T-helper 9 cell (primary cell): ENCODE data around the gene PODN.

Experiments
- DNase-seq: peaks from one replicate; pipeline ENCODE4 v3.0.0-alpha.2; 2020

The PODN gene

GRCh38 chr1:53091841-53092645 lies 30.0 kb downstream of the PODN start:
- DNase-seq = no peak

- no peak for DNase-seq
These were observed 30.8 kb downstream of the PODN start for GRCh38 chr1:53092659-53093450.

GRCh38 chr1:53093451-53093754 lies 31.4 kb downstream of the PODN start:
- DNase-seq = no peak

GRCh38 chr1:53093778-53094532 lies 31.9 kb downstream of the PODN start:
- DNase-seq = no peak

GRCh38 chr1:53094533-53094919 lies 32.5 kb downstream of the PODN start:
- no peak for DNase-seq

GRCh38 chr1:53104289-53104913 lies 42.4 kb downstream of the PODN start:
- DNase-seq = no peak

- no peak for DNase-seq
These were observed 45.1 kb downstream of the PODN start for GRCh38 chr1:53107090-53107489.

- no peak for DNase-seq
These were observed 45.7 kb downstream of the PODN start for GRCh38 chr1:53107570-53108322.

GRCh38 chr1:53108646-53109580 lies 46.9 kb downstream of the PODN start:
- no peak for DNase-seq

GRCh38 chr1:53110370-53111072 lies 48.5 kb downstream of the PODN start:
- no peak for DNase-seq

GRCh38 chr1:53111073-53111556 lies 49.1 kb downstream of the PODN start:
- no peak for DNase-seq

- no peak for DNase-seq
These were observed 49.7 kb downstream of the PODN start for GRCh38 chr1:53111693-53112092.

- DNase-seq = no peak
These were observed 50.3 kb downstream of the PODN start for GRCh38 chr1:53112271-53112774.

- DNase-seq = no peak
These were observed 50.8 kb downstream of the PODN start for GRCh38 chr1:53112861-53113260.

GRCh38 chr1:53114090-53114489 lies 52.1 kb downstream of the PODN start:
- no peak for DNase-seq

- no peak for DNase-seq
These were observed 52.8 kb downstream of the PODN start for GRCh38 chr1:53114581-53115400.

GRCh38 chr1:53115403-53116306 lies 53.6 kb downstream of the PODN start:
- DNase-seq = no peak

- no peak for DNase-seq
These were observed 54.3 kb downstream of the PODN start for GRCh38 chr1:53116307-53116810.
